C4-2B (cell line): ENCODE measurements around the gene DHTKD1.

ENCODE experiments used
- CTCF ChIP-seq: fragments of 450-650 bp; conservative IDR thresholded peaks from 2 replicates; pipeline ENCODE4 v1.5.1; 2017; ENCODE audit warnings: mild to moderate bottlenecking
- ZFX ChIP-seq: fragments of 450-650 bp; IDR thresholded peaks from 2 replicates; pipeline ENCODE4 v1.6.1; 2017

- TF ChIP-seq CTCF (no peak), ZFX (no peak)
These were observed 37.4 kb upstream of the DHTKD1 start for GRCh38 chr10:12031404-12031803.
